GM12864 (cell line): ENCODE data around the gene RAG2.
"Not testable (repeated sequence)": the region's sequence is repeated elsewhere in the genome, so short reads cannot be mapped to it uniquely, and the experiment has no call there.

Source experiments
- DNase-seq: peaks from one replicate; pipeline ENCODE4 v3.0.0-alpha.2; 2011; ENCODE audit warnings: low read depth
- H3K4me3 ChIP-seq: 2 replicates; pipeline ENCODE4 v1.5.1; 2011; ENCODE audit warnings: mild to moderate bottlenecking, low read depth, low read length, control low read depth
- CTCF ChIP-seq: IDR thresholded peaks from 2 replicates; pipeline ENCODE4 v1.5.1; 2011; ENCODE audit warnings: low read depth, mild to moderate bottlenecking, moderate library complexity, low read length, control low read depth, inconsistent platforms; ENCODE audit errors: missing control alignments

RAG2 gene

DNA sequence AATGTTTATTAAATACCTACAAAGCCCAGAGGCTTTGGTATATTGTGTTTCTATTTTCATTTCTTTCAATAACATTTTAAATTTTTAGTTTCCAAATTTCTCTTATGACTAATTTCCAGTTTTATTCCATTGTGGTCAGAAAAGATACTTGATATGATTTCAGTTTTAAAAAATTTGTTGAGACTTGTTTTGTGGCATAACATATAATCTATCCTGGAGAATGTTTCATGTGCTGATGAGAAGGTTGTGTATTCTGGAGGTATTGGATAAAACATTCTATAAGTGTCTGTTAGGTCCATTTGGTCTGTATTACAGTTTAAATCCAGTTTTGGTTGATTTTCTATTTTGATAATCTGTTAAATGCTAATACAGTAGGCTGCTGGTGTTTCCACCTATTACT, 40.0 kb downstream of the RAG2 start:
- no peak overlapping the region for H3K4me3 ChIP-seq
- no peak for DNase-seq

DNA sequence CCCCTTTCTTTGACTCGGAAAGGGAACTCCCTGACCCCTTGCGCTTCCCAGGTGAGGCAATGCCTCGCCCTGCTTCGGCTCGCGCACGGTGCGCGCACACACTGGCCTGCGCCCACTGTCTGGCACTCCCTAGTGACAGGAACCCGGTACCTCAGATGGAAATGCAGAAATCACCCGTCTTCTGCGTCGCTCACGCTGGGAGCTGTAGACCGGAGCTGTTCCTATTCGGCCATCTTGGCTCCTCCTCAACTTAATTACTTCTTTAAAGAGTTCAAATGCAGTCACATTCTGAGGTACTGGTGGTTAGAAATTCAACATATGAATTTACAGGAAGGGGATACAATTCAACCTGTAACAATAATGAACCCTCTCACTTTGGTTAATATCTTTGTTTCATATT, 40.6 kb downstream of the RAG2 start:
- DNase-seq, H3K4me3 ChIP-seq: not testable (repeated sequence)

More for the DNA sequence above, 40.0 kb downstream of the RAG2 start:
- no peak for TF ChIP-seq CTCF

- no peak for DNase-seq
- TF ChIP-seq CTCF, result no peak
- H3K4me3 ChIP-seq, result no peak overlapping the region
Observed at GRCh38 chr11:36550385-36551115, 47.5 kb downstream of the RAG2 start.
